ENCODE results near the gene BRMS1. TPM values are rescaled to one million over a fixed set of nuclear protein-coding genes. Genes with fewer than 3 reads are reported as not detected.

The BRMS1 gene
- total and polyA plus RNA-seq, 10 of the 15 experiments (the other 5 are each of a cell fraction or from before 2014, with no cell fraction given) = 2.1 to 85.3 (median 48.5) TPM

GRCh38 chr11:66328302-66329144 is 16.4 kb downstream of the BRMS1 start (continued):
- TF ChIP-seq CEBPZ (IDR thresholded peaks at IDR 0.05; ENCODE audit: low read depth, low read length) (no peak), LARP7 (IDR thresholded peaks at IDR 0.05) (peak; percentile 79), BCL3 (IDR thresholded peaks at IDR 0.05; ENCODE audit: borderline replicate concordance, insufficient read depth, low read depth, low read length, poor library complexity, severe bottlenecking) (no peak), BRCA1 (IDR thresholded peaks at IDR 0.05; ENCODE audit: low read depth, low read length) (no peak), MYB (IDR thresholded peaks at IDR 0.05; ENCODE audit: borderline replicate concordance, low read depth, low read length) (no peak), MXI1 (IDR thresholded peaks at IDR 0.05; ENCODE audit: low read depth, low read length) (peak; percentile 78), TARDBP (IDR thresholded peaks at IDR 0.05; ENCODE audit: borderline replicate concordance) (no peak), ASH2L (IDR thresholded peaks at IDR 0.05; ENCODE audit: borderline replicate concordance, low read depth) (no peak), NR2F1 (conservative IDR thresholded peaks at IDR 0.05) (peak; percentile 18; the same call in 1 of the 2 replicates), ZNF592 (IDR thresholded peaks at IDR 0.05) (0 out of 2 replicates have a peak, but pooled peaks have one; percentile 59), MEF2B (IDR thresholded peaks at IDR 0.05; ENCODE audit: partially characterized antibody, poor library complexity, severe bottlenecking) (peak; percentile 90), IRF5 (IDR thresholded peaks at IDR 0.05; ENCODE audit: borderline replicate concordance) (no peak), IKZF1 (conservative IDR thresholded peaks at IDR 0.05) (peak; percentile 58; the same call in 1 of the 2 replicates), MLLT1 (IDR thresholded peaks at IDR 0.05) (0 out of 2 replicates have a peak, but pooled peaks have one; percentile 23), IRF4 (IDR thresholded peaks at IDR 0.05; ENCODE audit: low read depth, low read length) (0 out of 2 replicates have a peak, but pooled peaks have one; percentile 26), POLR2A (IDR thresholded peaks at IDR 0.05; ENCODE audit: low read depth, low read length) (no peak)

Measured in GM12878 (cell line).